ENCODE results near the gene ATXN7L2.

Gene ATXN7L2

GRCh38 chr1:109477821-109478220, 5.9 kb upstream of the ATXN7L2 start:
- Histone ChIP-seq H3K4me3 (ENCODE audit: low read depth in 1 of 2, low read length in 2 of 2) (no peak overlapping the region), H3K27ac (ENCODE audit: low read length) (no peak overlapping the region), H3K4me1 (ENCODE audit: control insufficient read depth in 1 of 2, insufficient read depth in 2 of 2, low read length in 2 of 2) (peaks cover 0 to under 1% of the 10 kb centered on the region in 2 donors), H3K36me3 (ENCODE audit: control insufficient read depth in 1 of 2, insufficient read depth in 2 of 2, low read length in 2 of 2) (peaks cover 0 to 15% of the 10 kb centered on the region in 2 donors), H3K27me3 (ENCODE audit: low read depth, low read length) (no peaks in the 10 kb centered on the region), H3K9me3 (ENCODE audit: control insufficient read depth in 1 of 2, low read length in 2 of 2) (no peaks in the 10 kb centered on the region)

- H3K27ac ChIP-seq (ENCODE audit: low read length) = no peak overlapping the region
- no peak overlapping the region for H3K4me3 ChIP-seq (ENCODE audit: low read depth in 1 of 2, low read length in 2 of 2)
- H3K36me3 ChIP-seq (ENCODE audit: control insufficient read depth in 1 of 2, insufficient read depth in 2 of 2, low read length in 2 of 2) = peaks cover 0 to 15% of the 10 kb centered on the region in 2 donors
- peaks cover 3 to 6% of the 10 kb centered on the region in 2 donors for H3K4me1 ChIP-seq (ENCODE audit: control insufficient read depth in 1 of 2, insufficient read depth in 2 of 2, low read length in 2 of 2)
- no peaks in the 10 kb centered on the region for H3K27me3 ChIP-seq (ENCODE audit: low read depth, low read length)
- no peaks in the 10 kb centered on the region for H3K9me3 ChIP-seq (ENCODE audit: control insufficient read depth in 1 of 2, low read length in 2 of 2)
These were observed 4.9 kb upstream of the ATXN7L2 start for GRCh38 chr1:109478806-109479205.

DNA sequence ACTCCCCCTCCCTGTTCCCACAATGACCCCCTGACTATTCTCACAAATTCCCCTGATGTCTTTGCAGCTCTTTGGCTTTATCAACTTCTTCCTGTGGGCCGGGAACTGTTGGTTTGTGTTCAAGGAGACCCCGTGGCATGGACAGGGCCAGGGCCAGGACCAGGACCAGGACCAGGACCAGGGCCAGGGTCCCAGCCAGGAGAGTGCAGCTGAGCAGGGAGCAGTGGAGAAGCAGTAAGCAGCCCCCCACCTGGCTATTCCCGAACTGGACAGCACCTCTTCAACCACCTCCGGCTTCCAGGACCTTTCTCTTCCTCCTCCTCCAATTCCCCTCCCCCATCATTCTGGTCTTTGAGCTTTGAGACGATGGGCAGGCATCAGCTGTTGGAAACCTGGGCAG, 4.4 kb upstream of the ATXN7L2 start:
- Histone ChIP-seq H3K27me3 (ENCODE audit: low read depth, low read length) (no peaks in the 10 kb centered on the region), H3K36me3 (ENCODE audit: control insufficient read depth in 1 of 2, insufficient read depth in 2 of 2, low read length in 2 of 2) (peaks cover 0 to 15% of the 10 kb centered on the region in 2 donors), H3K9me3 (ENCODE audit: control insufficient read depth in 1 of 2, low read length in 2 of 2) (no peaks in the 10 kb centered on the region), H3K4me1 (ENCODE audit: control insufficient read depth in 1 of 2, insufficient read depth in 2 of 2, low read length in 2 of 2) (peaks cover 4 to 7% of the 10 kb centered on the region in 2 donors), H3K27ac (ENCODE audit: low read length) (no peak overlapping the region), H3K4me3 (ENCODE audit: low read depth in 1 of 2, low read length in 2 of 2) (no peak overlapping the region)

- Histone ChIP-seq H3K9me3 (ENCODE audit: control insufficient read depth in 1 of 2, low read length in 2 of 2) (no peaks in the 10 kb centered on the region), H3K27ac (ENCODE audit: low read length) (no peak overlapping the region), H3K4me3 (ENCODE audit: low read depth in 1 of 2, low read length in 2 of 2) (no peak overlapping the region), H3K4me1 (ENCODE audit: control insufficient read depth in 1 of 2, insufficient read depth in 2 of 2, low read length in 2 of 2) (peaks cover 9 to 13% of the 10 kb centered on the region in 2 donors), H3K27me3 (ENCODE audit: low read depth, low read length) (no peaks in the 10 kb centered on the region), H3K36me3 (ENCODE audit: control insufficient read depth in 1 of 2, insufficient read depth in 2 of 2, low read length in 2 of 2) (peaks cover 0 to 15% of the 10 kb centered on the region in 2 donors)
These were observed 3.8 kb upstream of the ATXN7L2 start for GRCh38 chr1:109479901-109480300.

DNA sequence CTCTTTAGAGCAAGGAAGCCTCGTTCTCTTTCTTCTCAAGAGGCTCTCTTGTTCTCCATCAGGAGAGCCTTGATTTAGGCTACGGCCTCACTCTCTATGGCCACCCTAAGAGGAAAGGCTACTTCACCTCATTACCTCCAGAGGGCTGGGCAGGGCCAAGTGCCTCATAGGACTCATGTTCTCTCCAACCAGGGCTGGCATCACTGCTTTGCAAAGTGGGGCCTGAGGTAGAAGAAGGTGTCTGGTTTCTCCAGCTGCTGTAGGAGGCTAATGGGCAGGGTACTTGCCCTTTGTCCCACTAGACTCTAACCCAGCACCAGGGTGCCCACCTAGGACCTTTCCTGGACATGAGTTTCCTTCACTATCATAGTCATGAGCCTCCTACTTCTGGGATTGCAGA, 2.1 kb upstream of the ATXN7L2 start:
- Histone ChIP-seq H3K27me3 (ENCODE audit: low read depth, low read length) (no peaks in the 10 kb centered on the region), H3K27ac (ENCODE audit: low read length) (no peak overlapping the region), H3K4me3 (ENCODE audit: low read depth in 1 of 2, low read length in 2 of 2) (no peak overlapping the region), H3K4me1 (ENCODE audit: control insufficient read depth in 1 of 2, insufficient read depth in 2 of 2, low read length in 2 of 2) (peaks cover 9 to 21% of the 10 kb centered on the region in 2 donors), H3K36me3 (ENCODE audit: control insufficient read depth in 1 of 2, insufficient read depth in 2 of 2, low read length in 2 of 2) (peaks cover 0 to 15% of the 10 kb centered on the region in 2 donors), H3K9me3 (ENCODE audit: control insufficient read depth in 1 of 2, low read length in 2 of 2) (no peaks in the 10 kb centered on the region)

GRCh38 chr1:109482242-109482641, 1.5 kb upstream of the ATXN7L2 start:
- Histone ChIP-seq H3K27me3 (ENCODE audit: low read depth, low read length) (no peaks in the 10 kb centered on the region), H3K4me3 (ENCODE audit: low read depth in 1 of 2, low read length in 2 of 2) (no peak overlapping the region), H3K27ac (ENCODE audit: low read length) (no peak overlapping the region), H3K36me3 (ENCODE audit: control insufficient read depth in 1 of 2, insufficient read depth in 2 of 2, low read length in 2 of 2) (peaks cover 0 to 15% of the 10 kb centered on the region in 2 donors), H3K4me1 (ENCODE audit: control insufficient read depth in 1 of 2, insufficient read depth in 2 of 2, low read length in 2 of 2) (peaks cover 9 to 21% of the 10 kb centered on the region in 2 donors), H3K9me3 (ENCODE audit: control insufficient read depth in 1 of 2, low read length in 2 of 2) (no peaks in the 10 kb centered on the region)

GRCh38 chr1:109482791-109483671, 674 bp upstream of the ATXN7L2 start:
- Histone ChIP-seq H3K27ac (ENCODE audit: low read length) (no peak overlapping the region), H3K27me3 (ENCODE audit: low read depth, low read length) (no peaks in the 10 kb centered on the region), H3K4me3 (ENCODE audit: low read depth in 1 of 2, low read length in 2 of 2) (peak overlapping the region; percentile 81 to 85), H3K9me3 (ENCODE audit: control insufficient read depth in 1 of 2, low read length in 2 of 2) (no peaks in the 10 kb centered on the region), H3K36me3 (ENCODE audit: control insufficient read depth in 1 of 2, insufficient read depth in 2 of 2, low read length in 2 of 2) (peaks cover 0 to 21% of the 10 kb centered on the region in 2 donors), H3K4me1 (ENCODE audit: control insufficient read depth in 1 of 2, insufficient read depth in 2 of 2, low read length in 2 of 2) (peaks cover 9 to 21% of the 10 kb centered on the region in 2 donors)

DNA sequence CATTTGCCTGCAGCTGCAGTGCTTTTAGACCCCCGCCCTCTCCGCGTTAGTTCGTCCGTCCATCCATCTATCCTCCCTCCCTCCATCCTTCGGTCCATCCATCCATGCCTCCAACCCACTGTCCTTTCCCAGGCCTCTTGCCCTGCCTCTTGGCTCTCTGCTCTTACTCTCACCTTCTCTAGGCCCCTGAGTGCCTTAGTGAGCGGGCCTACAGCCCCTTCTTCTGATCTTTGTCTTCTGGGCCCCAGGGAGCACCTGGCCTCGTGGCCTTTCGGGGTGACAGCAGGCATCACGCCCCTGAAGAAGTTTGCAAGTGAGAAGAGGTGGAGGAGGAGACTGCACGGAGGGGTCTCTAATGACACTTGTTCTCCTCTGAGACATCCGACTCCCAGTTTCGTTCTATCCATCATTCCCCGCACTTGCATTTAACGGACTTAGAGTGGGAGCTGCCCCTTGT, 842 bp downstream of the ATXN7L2 start:
- H3K4me1 ChIP-seq (ENCODE audit: control insufficient read depth in 1 of 2, insufficient read depth in 2 of 2, low read length in 2 of 2) = peaks cover 9 to 21% of the 10 kb centered on the region in 2 donors

GRCh38 chr1:109485001-109485400, 1.3 kb downstream of the ATXN7L2 start:
- no peaks in the 10 kb centered on the region for H3K9me3 ChIP-seq (ENCODE audit: control insufficient read depth in 1 of 2, low read length in 2 of 2)
- peaks cover 0 to 23% of the 10 kb centered on the region in 2 donors for H3K36me3 ChIP-seq (ENCODE audit: control insufficient read depth in 1 of 2, insufficient read depth in 2 of 2, low read length in 2 of 2)
- H3K4me1 ChIP-seq (ENCODE audit: control insufficient read depth in 1 of 2, insufficient read depth in 2 of 2, low read length in 2 of 2) = peaks cover 9 to 21% of the 10 kb centered on the region in 2 donors
- H3K4me3 ChIP-seq (ENCODE audit: low read depth in 1 of 2, low read length in 2 of 2) = peak overlapping the region; percentile 79 to 85
- H3K27ac ChIP-seq (ENCODE audit: low read length) = no peak overlapping the region
- H3K27me3 ChIP-seq (ENCODE audit: low read depth, low read length) = no peaks in the 10 kb centered on the region

More for the DNA sequence above, 842 bp downstream of the ATXN7L2 start:
- Histone ChIP-seq H3K27me3 (ENCODE audit: low read depth, low read length) (no peaks in the 10 kb centered on the region), H3K4me3 (ENCODE audit: low read depth in 1 of 2, low read length in 2 of 2) (peak overlapping the region; percentile 79 to 85), H3K27ac (ENCODE audit: low read length) (no peak overlapping the region), H3K9me3 (ENCODE audit: control insufficient read depth in 1 of 2, low read length in 2 of 2) (no peaks in the 10 kb centered on the region), H3K36me3 (ENCODE audit: control insufficient read depth in 1 of 2, insufficient read depth in 2 of 2, low read length in 2 of 2) (peaks cover 0 to 27% of the 10 kb centered on the region in 2 donors)

DNA sequence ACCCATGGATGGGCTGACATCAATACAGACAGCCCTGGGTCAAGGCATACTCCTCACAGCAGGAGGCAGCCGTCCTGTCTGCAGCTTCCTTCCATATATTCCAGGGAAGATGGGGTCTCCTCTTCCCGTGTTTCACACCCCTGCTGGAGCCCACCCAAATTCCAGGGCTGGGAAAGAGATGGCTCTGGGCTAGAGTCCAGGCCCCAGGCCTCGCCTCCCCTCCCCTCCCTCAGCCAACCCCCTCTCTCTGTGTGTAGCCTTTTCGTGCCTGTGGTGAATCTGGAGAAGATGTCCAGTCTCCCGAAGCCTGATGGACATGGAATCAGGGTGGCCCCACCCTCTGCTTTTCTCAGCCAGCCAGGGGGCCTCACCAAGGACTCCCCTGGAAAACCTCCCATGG, 3.6 kb downstream of the ATXN7L2 start:
- Histone ChIP-seq H3K27ac (ENCODE audit: low read length) (no peak overlapping the region), H3K9me3 (ENCODE audit: control insufficient read depth in 1 of 2, low read length in 2 of 2) (no peaks in the 10 kb centered on the region), H3K4me1 (ENCODE audit: control insufficient read depth in 1 of 2, insufficient read depth in 2 of 2, low read length in 2 of 2) (peaks cover 9 to 27% of the 10 kb centered on the region in 2 donors), H3K36me3 (ENCODE audit: control insufficient read depth in 1 of 2, insufficient read depth in 2 of 2, low read length in 2 of 2) (peaks cover 0 to 14% of the 10 kb centered on the region in 2 donors), H3K27me3 (ENCODE audit: low read depth, low read length) (no peaks in the 10 kb centered on the region), H3K4me3 (ENCODE audit: low read depth in 1 of 2, low read length in 2 of 2) (no peak overlapping the region)

GRCh38 chr1:109488201-109488600, 4.5 kb downstream of the ATXN7L2 start:
- Histone ChIP-seq H3K4me1 (ENCODE audit: control insufficient read depth in 1 of 2, insufficient read depth in 2 of 2, low read length in 2 of 2) (peaks cover 5 to 24% of the 10 kb centered on the region in 2 donors), H3K27me3 (ENCODE audit: low read depth, low read length) (no peaks in the 10 kb centered on the region), H3K36me3 (ENCODE audit: control insufficient read depth in 1 of 2, insufficient read depth in 2 of 2, low read length in 2 of 2) (peaks cover 0 to 14% of the 10 kb centered on the region in 2 donors), H3K4me3 (ENCODE audit: low read depth in 1 of 2, low read length in 2 of 2) (no peak overlapping the region), H3K9me3 (ENCODE audit: control insufficient read depth in 1 of 2, low read length in 2 of 2) (no peaks in the 10 kb centered on the region), H3K27ac (ENCODE audit: low read length) (no peak overlapping the region)

Data from muscle layer of duodenum (tissue), 2 donors.